Right atrium auricular region (tissue), 2 donors: ENCODE measurements around the gene SLC35E3. TPM values are rescaled to one million over a fixed set of nuclear protein-coding genes. Genes with fewer than 3 reads are reported as not detected.
A peak's percentile ranks its signal among the peaks of the same experiment; 100 is the strongest.

Experiments used
- DNase-seq: peaks from one replicate; pipeline ENCODE4 v3.0.0-alpha.2; 2019; ENCODE audit warnings: low spot score
- H3K27ac ChIP-seq, 2 donors: fragments of 200-600 bp; sonication (generic); 1 replicate in 1 of 2; 2 replicates in 1 of 2; pipeline ENCODE4 v1.5.1; 2016 to 2019
- H3K27me3 ChIP-seq, 2 donors: fragments of 200-600 bp; sonication (generic); one replicate each; pipeline versions ENCODE4 v1.5.1 to v1.6.0; 2017 to 2019
- H3K36me3 ChIP-seq: fragments of 200-600 bp; sonication (generic); one replicate; pipeline ENCODE4 v1.5.1; 2016
- H3K4me1 ChIP-seq, 2 donors: fragments of 200-600 bp; sonication (generic); one replicate each; pipeline versions ENCODE4 v1.5.1 to v1.6.0; 2017 to 2019
- H3K4me3 ChIP-seq, 2 donors: fragments of 200-600 bp; sonication (generic); 1 replicate in 1 of 2; 2 replicates in 1 of 2; pipeline ENCODE4 v1.5.1; 2017 to 2019; ENCODE audit warnings: mild to moderate bottlenecking in 1 of 2, moderate library complexity in 1 of 2
- H3K9me3 ChIP-seq, 2 donors: fragments of 200-600 bp; sonication (generic); one replicate each; pipeline ENCODE4 v1.5.1; 2019
- CTCF ChIP-seq, 2 donors: fragments of 200-600 bp; sonication (generic); IDR thresholded peaks; one replicate each; pipeline ENCODE4 v1.5.1; 2019; ENCODE audit warnings: antibody characterized with exemption in 2 of 2
- total RNA-seq, 2 donors: library from RNA; depleted of rRNA; stranded (reverse); fragments of >200 nt; gene quantifications; one replicate each; pipeline ENCODE4 v1.1.0, GENCODE V29; 2016

Gene SLC35E3
- total RNA-seq, 2 donors from 2014 or later = 2.3 to 3.1 TPM

- H3K27ac ChIP-seq = no peak overlapping the region
- H3K36me3 ChIP-seq = no peaks in the 10 kb centered on the region
- no peak overlapping the region for H3K4me3 ChIP-seq
- DNase-seq = no peak
- no peaks in the 10 kb centered on the region for H3K4me1 ChIP-seq
- no peaks in the 10 kb centered on the region for H3K27me3 ChIP-seq
- no peaks in the 10 kb centered on the region for H3K9me3 ChIP-seq
- TF ChIP-seq CTCF (IDR thresholded peaks at IDR 0.05) = no peak
Observed at GRCh38 chr12:68779280-68779679, 33.3 kb downstream of the SLC35E3 start.

- no peak overlapping the region for H3K27ac ChIP-seq
- H3K4me3 ChIP-seq = no peak overlapping the region
- DNase-seq = no peak
- H3K36me3 ChIP-seq = no peaks in the 10 kb centered on the region
- H3K27me3 ChIP-seq = no peaks in the 10 kb centered on the region
- no peaks in the 10 kb centered on the region for H3K9me3 ChIP-seq
- no peaks in the 10 kb centered on the region for H3K4me1 ChIP-seq
- TF ChIP-seq CTCF (IDR thresholded peaks at IDR 0.05) = no peak
Observed at GRCh38 chr12:68780731-68781130, 34.8 kb downstream of the SLC35E3 start.

GRCh38 chr12:68781728-68782127 is 35.8 kb downstream of the SLC35E3 start:
- H3K27ac ChIP-seq = no peak overlapping the region
- H3K9me3 ChIP-seq = no peaks in the 10 kb centered on the region
- TF ChIP-seq CTCF (IDR thresholded peaks at IDR 0.05) = no peak
- no peak for DNase-seq
- no peak overlapping the region for H3K4me3 ChIP-seq
- H3K27me3 ChIP-seq = no peaks in the 10 kb centered on the region
- H3K4me1 ChIP-seq = no peaks in the 10 kb centered on the region
- H3K36me3 ChIP-seq = no peaks in the 10 kb centered on the region

- no peak for DNase-seq
- H3K9me3 ChIP-seq = no peaks in the 10 kb centered on the region
- TF ChIP-seq CTCF (IDR thresholded peaks at IDR 0.05) = no peak
- no peak overlapping the region for H3K27ac ChIP-seq
- no peaks in the 10 kb centered on the region for H3K27me3 ChIP-seq
- no peak overlapping the region for H3K4me3 ChIP-seq
- no peaks in the 10 kb centered on the region for H3K36me3 ChIP-seq
- H3K4me1 ChIP-seq = peaks cover 0 to 7% of the 10 kb centered on the region in 2 donors
Observed at GRCh38 chr12:68784015-68784414, 38.0 kb downstream of the SLC35E3 start.

GRCh38 chr12:68785358-68785757 is 39.4 kb downstream of the SLC35E3 start:
- no peak overlapping the region for H3K4me3 ChIP-seq
- peak overlapping the region in 1 of 2 donors; percentile 43 for H3K27ac ChIP-seq
- no peak for DNase-seq
- no peak for TF ChIP-seq CTCF (IDR thresholded peaks at IDR 0.05)
- no peaks in the 10 kb centered on the region for H3K27me3 ChIP-seq
- H3K36me3 ChIP-seq = no peaks in the 10 kb centered on the region
- H3K4me1 ChIP-seq = peaks cover 0 to 7% of the 10 kb centered on the region in 2 donors
- H3K9me3 ChIP-seq = no peaks in the 10 kb centered on the region

GRCh38 chr12:68785823-68786222 is 39.8 kb downstream of the SLC35E3 start:
- DNase-seq = no peak
- Histone ChIP-seq H3K9me3 (no peaks in the 10 kb centered on the region), H3K27ac (peak overlapping the region in 1 of 2 donors; percentile 43), H3K4me3 (no peak overlapping the region), H3K4me1 (peaks cover 0 to 7% of the 10 kb centered on the region in 2 donors), H3K36me3 (no peaks in the 10 kb centered on the region), H3K27me3 (no peaks in the 10 kb centered on the region)
- no peak for TF ChIP-seq CTCF (IDR thresholded peaks at IDR 0.05)
